Endothelial cell of umbilical vein (primary cell): ENCODE data around the gene KAZN.

Source experiments
- CTCF ChIP-seq, 2 donors: IDR thresholded peaks; 1 replicate in 1 of 2; 2 replicates in 1 of 2; pipeline ENCODE4 v1.5.1; 2011; ENCODE audit warnings: low read length in 2 of 2, mild to moderate bottlenecking in 2 of 2, moderate library complexity in 2 of 2, control low read depth in 1 of 2, inconsistent platforms in 1 of 2, low read depth in 1 of 2; ENCODE audit not compliant: insufficient read depth in 1 of 2; ENCODE audit errors: extremely low read depth in 1 of 2
- EZH2 ChIP-seq: IDR thresholded peaks from 2 replicates; pipeline ENCODE4 v1.6.1; 2012; ENCODE audit warnings: borderline replicate concordance, low read depth, mild to moderate bottlenecking, moderate library complexity, low read length, inconsistent platforms; ENCODE audit not compliant: severe bottlenecking
- JUN ChIP-seq: IDR thresholded peaks from 2 replicates; pipeline ENCODE4 v1.6.1; 2011; ENCODE audit warnings: borderline replicate concordance, low read depth; ENCODE audit not compliant: insufficient read length, insufficient read depth
- MYC ChIP-seq: IDR thresholded peaks from one replicate; pipeline ENCODE4 v1.6.1; 2011; ENCODE audit warnings: mild to moderate bottlenecking, low read depth, low read length
- POLR2A ChIP-seq: IDR thresholded peaks from 2 replicates; pipeline ENCODE4 v1.6.1; 2012; ENCODE audit warnings: low read depth, mild to moderate bottlenecking, control low read depth, low read length

- TF ChIP-seq JUN (no peak), CTCF (IDR thresholded peaks at IDR 0.05; ENCODE audit: extremely low read depth in 1 of 2, insufficient read depth in 1 of 2, low read depth in 1 of 2, low read length in 2 of 2) (no peak), POLR2A (no peak), EZH2 (no peak), MYC (no peak)
Measured at GRCh38 chr1:14909273-14909672, 310.8 kb downstream of the KAZN start.
